Measurements from ENCODE around the gene WNT6.

- TF ChIP-seq CTCF (IDR thresholded peaks at IDR 0.05; ENCODE audit: insufficient read depth, low read length, poor library complexity, severe bottlenecking): no peak
- no peak for TF ChIP-seq EZH2phosphoT487 (conservative IDR thresholded peaks at IDR 0.05; ENCODE audit: low read length)
Measured at GRCh38 chr2:218834685-218835084, 24.9 kb upstream of the WNT6 start.
